SK-N-SH (cell line): ENCODE measurements around the gene CYP27A1. TPM values are rescaled to one million over a fixed set of nuclear protein-coding genes. Genes with fewer than 3 reads are reported as not detected.

ENCODE experiments used
- CTCF ChIA-PET: fragments of 300-600, 350-600 bp; formaldehyde crosslinking; extraction: SDS; loops from one replicate; lab custom pipeline; 2021; lab: Yijun Ruan, JAX
- POLR2A ChIA-PET: fragments of 350-600 bp; sonication (Branson Sonifier 250); formaldehyde crosslinking; extraction: SDS; loops from one replicate; lab custom pipeline; 2020; ENCODE audit warnings: antibody characterized with exemption, inconsistent platforms; lab: Yijun Ruan, JAX
- DNase-seq: peaks from one replicate; pipeline ENCODE4 v3.0.0; 2012
- H2AFZ ChIP-seq: fragments of 200-600 bp; sonication (generic); 2 replicates; pipeline ENCODE4 v1.8.1; 2016; ENCODE audit warnings: antibody characterized with exemption, mild to moderate bottlenecking, low read depth
- H3F3A ChIP-seq: fragments of 200-600 bp; sonication (generic); replicated peaks from 2 replicates; pipeline ENCODE3; 2016; ENCODE audit warnings: antibody characterized with exemption, mild to moderate bottlenecking; ENCODE audit not compliant: insufficient read depth
- H3K27ac ChIP-seq, 2 experiments: fragments of 200-500 bp in 1 of 2; fragments of 200-600 bp in 1 of 2; sonication (Bioruptor generic) in 1 of 2; sonication (generic), shearing (Covaris generic) in 1 of 2; 2 replicates each; pipeline versions ENCODE4 v1.5.1 to v1.6.1; 2014 to 2016; ENCODE audit warnings: low read depth in 2 of 2, inconsistent platforms in 1 of 2, low read length in 1 of 2, mild to moderate bottlenecking in 1 of 2, mixed read lengths in 1 of 2
- H3K27me3 ChIP-seq: fragments of 200-600 bp; sonication (generic), shearing (Covaris generic); 2 replicates; pipeline ENCODE4 v1.6.1; 2016; ENCODE audit warnings: mixed run types; ENCODE audit not compliant: insufficient read depth
- H3K36me3 ChIP-seq, 2 experiments: fragments of 200-500 bp in 1 of 2; fragments of 200-600 bp in 1 of 2; sonication (Bioruptor generic) in 1 of 2; sonication (generic) in 1 of 2; replicated peaks in 1 of 2; 2 replicates each; pipeline versions ENCODE3 to v1.5.1; 2014 to 2016; ENCODE audit warnings: low read length in 1 of 2, mild to moderate bottlenecking in 1 of 2; ENCODE audit not compliant: insufficient read depth in 2 of 2, control insufficient read depth in 1 of 2
- H3K4me1 ChIP-seq, 2 experiments: fragments of 200-500 bp in 1 of 2; fragments of 200-600 bp in 1 of 2; sonication (Bioruptor generic) in 1 of 2; sonication (generic), shearing (Covaris generic) in 1 of 2; 2 replicates each; pipeline versions ENCODE4 v1.5.1 to v1.6.1; 2014 to 2016; ENCODE audit warnings: low read depth in 1 of 2, low read length in 1 of 2, mixed run types in 1 of 2; ENCODE audit not compliant: insufficient read depth in 2 of 2, control insufficient read depth in 1 of 2
- H3K4me2 ChIP-seq: fragments of 200-600 bp; sonication (generic), shearing (Covaris generic); 2 replicates; pipeline ENCODE4 v1.6.1; 2017; ENCODE audit warnings: mixed run types
- H3K4me3 ChIP-seq, 2 experiments: fragments of 200-500 bp in 1 of 2; fragments of 200-600 bp in 1 of 2; sonication (Bioruptor generic) in 1 of 2; sonication (generic), shearing (Covaris generic) in 1 of 2; 2 replicates each; pipeline versions ENCODE4 v1.5.1 to v1.8.1; 2014 to 2016; ENCODE audit warnings: low read depth in 2 of 2, inconsistent platforms in 1 of 2, low read length in 1 of 2, mild to moderate bottlenecking in 1 of 2, mixed read lengths in 1 of 2, moderate library complexity in 1 of 2
- H3K79me2 ChIP-seq: fragments of 200-600 bp; sonication (generic); 2 replicates; pipeline ENCODE4 v1.8.1; 2017; ENCODE audit warnings: mild to moderate bottlenecking; ENCODE audit not compliant: insufficient read depth
- H3K9ac ChIP-seq: fragments of 200-600 bp; sonication (generic); 2 replicates; pipeline ENCODE4 v1.6.1; 2017; ENCODE audit warnings: mixed run types
- H3K9me2 ChIP-seq: fragments of 200-600 bp; sonication (generic); 2 replicates; pipeline ENCODE4 v1.6.1; 2017; ENCODE audit warnings: mixed run types
- H3K9me3 ChIP-seq: fragments of 200-600 bp; sonication (generic); 2 replicates; pipeline ENCODE4 v1.6.1; 2017; ENCODE audit warnings: mixed run types, mild to moderate bottlenecking, moderate library complexity
- H4K20me1 ChIP-seq: fragments of 200-600 bp; sonication (generic); 2 replicates; pipeline ENCODE4 v1.6.1; 2017; ENCODE audit warnings: mild to moderate bottlenecking, mixed run types; ENCODE audit not compliant: insufficient read depth
- CHD2 ChIP-seq: fragments of 150-350 bp; IDR thresholded peaks from 2 replicates; pipeline ENCODE4 v1.6.1; 2018; ENCODE audit warnings: low read length; ENCODE audit not compliant: partially characterized antibody
- EZH2phosphoT487 ChIP-seq: fragments of 200-600 bp; sonication (generic); IDR thresholded peaks from 2 replicates; pipeline ENCODE4 v1.6.1; 2017; ENCODE audit warnings: low read depth, mixed run types, mild to moderate bottlenecking, antibody characterized with exemption, moderate library complexity, borderline replicate concordance
- FOSL2 ChIP-seq: IDR thresholded peaks from 2 replicates; pipeline ENCODE4 v1.4.0; 2012; ENCODE audit warnings: low read depth, mild to moderate bottlenecking, moderate library complexity, borderline replicate concordance
- FOXJ3 ChIP-seq: sonication (generic); formaldehyde crosslinking; IDR thresholded peaks from 2 replicates; pipeline ENCODE4 v1.5.1; 2020; ENCODE audit warnings: mild to moderate bottlenecking, missing genetic modification reagents
- JUND ChIP-seq: IDR thresholded peaks from 2 replicates; pipeline ENCODE4 v1.4.0; 2012
- MXI1 ChIP-seq: IDR thresholded peaks from 2 replicates; pipeline ENCODE4 v1.6.1; 2012; ENCODE audit warnings: mild to moderate bottlenecking, low read depth, low read length, improper control_type of control experiment
- NRF1 ChIP-seq: IDR thresholded peaks from 2 replicates; pipeline ENCODE4 v1.6.1; 2012; ENCODE audit warnings: low read depth, mild to moderate bottlenecking, low read length
- POLR2AphosphoS5 ChIP-seq: IDR thresholded peaks from 2 replicates; pipeline ENCODE4 v1.6.1; 2012; ENCODE audit warnings: low read depth, low read length
- RAD21 ChIP-seq: IDR thresholded peaks from 2 replicates; pipeline ENCODE4 v1.6.1; 2012; ENCODE audit warnings: mild to moderate bottlenecking, low read length
- RCOR1 ChIP-seq: fragments of 150-350 bp; IDR thresholded peaks from 2 replicates; pipeline ENCODE4 v1.6.1; 2017; ENCODE audit warnings: antibody characterized with exemption, low read length
- SMC3 ChIP-seq: IDR thresholded peaks from 2 replicates; pipeline ENCODE4 v1.6.1; 2012; ENCODE audit warnings: low read depth, low read length, improper control_type of control experiment
- YY1 ChIP-seq: IDR thresholded peaks from 2 replicates; pipeline ENCODE4 v1.4.0; 2012; ENCODE audit warnings: low read depth, mild to moderate bottlenecking
- WGBS: methylation state at CpG from one replicate; pipeline ENCODE4 v1.1.6; 2017; ENCODE audit warnings: low lambda C conversion rate; 5-methylcytosine and 5-hydroxymethylcytosine counted together
- polyA plus RNA-seq, 3 experiments: library from polyadenylated mRNA; depleted of rRNA; stranded (reverse); fragments of >200 nt; gene quantifications; 2 replicates each; pipeline ENCODE4 v1.2.3, GENCODE V29; 2012
- TF ChIP-seq, protein P1 (sequence below): IDR thresholded peaks from 2 replicates; pipeline ENCODE4 v1.4.0; 2012; ENCODE audit warnings: low read depth, borderline replicate concordance
- TF ChIP-seq, protein P2 (sequence below): IDR thresholded peaks from 2 replicates; pipeline ENCODE4; 2012
- TF ChIP-seq, protein P3 (sequence below): IDR thresholded peaks from 2 replicates; pipeline ENCODE4 v1.4.0; 2012; ENCODE audit warnings: low read depth, borderline replicate concordance
- TF ChIP-seq, protein P4 (sequence below): fragments of 150-350 bp; IDR thresholded peaks from 2 replicates; pipeline ENCODE4 v1.6.1; 2016; ENCODE audit warnings: mild to moderate bottlenecking, low read depth, low read length
- TF ChIP-seq, protein P5 (sequence below): fragments of 200-600 bp; sonication (generic); IDR thresholded peaks from 2 replicates; pipeline ENCODE4 v1.6.1; 2017; ENCODE audit warnings: antibody characterized with exemption, mild to moderate bottlenecking, moderate library complexity
- TF ChIP-seq, protein P6 (sequence below): IDR thresholded peaks from 2 replicates; pipeline ENCODE4 v1.4.0; 2012; ENCODE audit warnings: low read depth

CYP27A1 gene
- polyA plus RNA-seq, 1 of the 3 experiments (the other 2 are of a cell fraction): 0.54 TPM

DNA sequence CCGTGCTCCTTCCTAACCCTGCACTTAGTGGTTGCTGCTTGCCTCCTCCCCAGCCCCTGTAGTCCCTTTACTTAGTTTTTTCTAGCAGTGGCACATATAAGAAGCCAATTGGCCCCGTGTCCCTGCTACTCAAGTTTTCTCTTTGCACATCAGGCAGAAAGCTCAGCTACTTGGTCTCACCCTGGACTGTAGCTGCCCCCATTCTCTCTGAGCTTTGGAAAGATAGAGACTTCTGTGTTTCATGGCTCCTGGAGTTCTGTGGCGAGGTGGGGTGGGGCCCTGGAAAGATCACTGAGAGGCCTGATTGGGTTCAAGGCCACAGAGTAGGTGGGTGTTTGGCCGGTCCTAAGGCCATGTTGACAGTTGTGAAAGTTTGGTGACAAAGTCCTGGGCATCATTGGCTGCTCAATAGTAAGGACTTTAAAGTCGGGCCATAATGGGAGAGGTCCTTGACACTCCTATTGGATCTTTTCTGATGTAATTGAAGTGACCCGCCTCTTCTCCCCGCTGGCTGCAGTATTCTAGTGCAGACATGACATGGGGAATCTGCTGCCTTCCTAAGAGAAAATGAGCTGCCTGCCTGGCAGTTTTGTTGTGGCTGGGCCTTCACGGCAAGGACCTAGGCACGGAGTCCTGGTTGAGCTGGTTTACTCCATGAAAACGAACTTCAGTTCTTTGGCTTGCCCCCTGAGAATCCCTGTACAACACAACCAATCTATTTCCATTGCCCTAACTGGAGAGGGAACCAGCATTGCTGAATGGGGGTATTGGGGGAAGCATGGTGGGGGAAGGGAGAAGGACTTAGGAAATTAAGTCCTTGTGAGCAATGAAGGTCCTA, 26.2 kb upstream of the CYP27A1 start:
- Histone ChIP-seq H3K36me3 (peaks cover 20 to 50% of the 10 kb centered on the region in 2 experiments), H3K4me3 (no peak overlapping the region), H3K4me2 (no peak overlapping the region), H3K27me3 (no peaks in the 10 kb centered on the region), H3K9ac (no peak overlapping the region), H3K79me2 (no peaks in the 10 kb centered on the region), H4K20me1 (no peaks in the 10 kb centered on the region), H3K27ac (no peak overlapping the region), H3K9me2 (no peaks in the 10 kb centered on the region), H3K4me1 (no peaks in the 10 kb centered on the region), H2AFZ (no peak overlapping the region), H3K9me3 (no peaks in the 10 kb centered on the region), H3F3A (no peaks in the 10 kb centered on the region)
- ChIA-PET CTCF (no interaction called here), POLR2A (no interaction called here)
- 96% methylated on average over 10 of the region's 10 CpGs for WGBS
- TF ChIP-seq FOSL2 (no peak), MXI1 (no peak), FOXJ3 (CRISPR knock-in tag) (no peak), JUND (no peak), YY1 (no peak), EZH2phosphoT487 (no peak), POLR2AphosphoS5 (no peak), SMC3 (no peak), RCOR1 (no peak), RAD21 (no peak), NRF1 (no peak), CHD2 (no peak)
- TF ChIP-seq, protein P1, sequence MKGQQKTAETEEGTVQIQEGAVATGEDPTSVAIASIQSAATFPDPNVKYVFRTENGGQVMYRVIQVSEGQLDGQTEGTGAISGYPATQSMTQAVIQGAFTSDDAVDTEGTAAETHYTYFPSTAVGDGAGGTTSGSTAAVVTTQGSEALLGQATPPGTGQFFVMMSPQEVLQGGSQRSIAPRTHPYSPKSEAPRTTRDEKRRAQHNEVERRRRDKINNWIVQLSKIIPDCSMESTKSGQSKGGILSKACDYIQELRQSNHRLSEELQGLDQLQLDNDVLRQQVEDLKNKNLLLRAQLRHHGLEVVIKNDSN: no peak
- TF ChIP-seq, protein P2, sequence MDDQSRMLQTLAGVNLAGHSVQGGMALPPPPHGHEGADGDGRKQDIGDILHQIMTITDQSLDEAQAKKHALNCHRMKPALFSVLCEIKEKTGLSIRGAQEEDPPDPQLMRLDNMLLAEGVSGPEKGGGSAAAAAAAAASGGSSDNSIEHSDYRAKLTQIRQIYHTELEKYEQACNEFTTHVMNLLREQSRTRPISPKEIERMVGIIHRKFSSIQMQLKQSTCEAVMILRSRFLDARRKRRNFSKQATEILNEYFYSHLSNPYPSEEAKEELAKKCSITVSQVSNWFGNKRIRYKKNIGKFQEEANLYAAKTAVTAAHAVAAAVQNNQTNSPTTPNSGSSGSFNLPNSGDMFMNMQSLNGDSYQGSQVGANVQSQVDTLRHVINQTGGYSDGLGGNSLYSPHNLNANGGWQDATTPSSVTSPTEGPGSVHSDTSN: no peak
- TF ChIP-seq, protein P3, sequence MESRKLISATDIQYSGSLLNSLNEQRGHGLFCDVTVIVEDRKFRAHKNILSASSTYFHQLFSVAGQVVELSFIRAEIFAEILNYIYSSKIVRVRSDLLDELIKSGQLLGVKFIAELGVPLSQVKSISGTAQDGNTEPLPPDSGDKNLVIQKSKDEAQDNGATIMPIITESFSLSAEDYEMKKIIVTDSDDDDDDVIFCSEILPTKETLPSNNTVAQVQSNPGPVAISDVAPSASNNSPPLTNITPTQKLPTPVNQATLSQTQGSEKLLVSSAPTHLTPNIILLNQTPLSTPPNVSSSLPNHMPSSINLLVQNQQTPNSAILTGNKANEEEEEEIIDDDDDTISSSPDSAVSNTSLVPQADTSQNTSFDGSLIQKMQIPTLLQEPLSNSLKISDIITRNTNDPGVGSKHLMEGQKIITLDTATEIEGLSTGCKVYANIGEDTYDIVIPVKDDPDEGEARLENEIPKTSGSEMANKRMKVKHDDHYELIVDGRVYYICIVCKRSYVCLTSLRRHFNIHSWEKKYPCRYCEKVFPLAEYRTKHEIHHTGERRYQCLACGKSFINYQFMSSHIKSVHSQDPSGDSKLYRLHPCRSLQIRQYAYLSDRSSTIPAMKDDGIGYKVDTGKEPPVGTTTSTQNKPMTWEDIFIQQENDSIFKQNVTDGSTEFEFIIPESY: no peak
- TF ChIP-seq, protein P4, sequence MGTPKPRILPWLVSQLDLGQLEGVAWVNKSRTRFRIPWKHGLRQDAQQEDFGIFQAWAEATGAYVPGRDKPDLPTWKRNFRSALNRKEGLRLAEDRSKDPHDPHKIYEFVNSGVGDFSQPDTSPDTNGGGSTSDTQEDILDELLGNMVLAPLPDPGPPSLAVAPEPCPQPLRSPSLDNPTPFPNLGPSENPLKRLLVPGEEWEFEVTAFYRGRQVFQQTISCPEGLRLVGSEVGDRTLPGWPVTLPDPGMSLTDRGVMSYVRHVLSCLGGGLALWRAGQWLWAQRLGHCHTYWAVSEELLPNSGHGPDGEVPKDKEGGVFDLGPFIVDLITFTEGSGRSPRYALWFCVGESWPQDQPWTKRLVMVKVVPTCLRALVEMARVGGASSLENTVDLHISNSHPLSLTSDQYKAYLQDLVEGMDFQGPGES: no peak
- TF ChIP-seq, protein P5, sequence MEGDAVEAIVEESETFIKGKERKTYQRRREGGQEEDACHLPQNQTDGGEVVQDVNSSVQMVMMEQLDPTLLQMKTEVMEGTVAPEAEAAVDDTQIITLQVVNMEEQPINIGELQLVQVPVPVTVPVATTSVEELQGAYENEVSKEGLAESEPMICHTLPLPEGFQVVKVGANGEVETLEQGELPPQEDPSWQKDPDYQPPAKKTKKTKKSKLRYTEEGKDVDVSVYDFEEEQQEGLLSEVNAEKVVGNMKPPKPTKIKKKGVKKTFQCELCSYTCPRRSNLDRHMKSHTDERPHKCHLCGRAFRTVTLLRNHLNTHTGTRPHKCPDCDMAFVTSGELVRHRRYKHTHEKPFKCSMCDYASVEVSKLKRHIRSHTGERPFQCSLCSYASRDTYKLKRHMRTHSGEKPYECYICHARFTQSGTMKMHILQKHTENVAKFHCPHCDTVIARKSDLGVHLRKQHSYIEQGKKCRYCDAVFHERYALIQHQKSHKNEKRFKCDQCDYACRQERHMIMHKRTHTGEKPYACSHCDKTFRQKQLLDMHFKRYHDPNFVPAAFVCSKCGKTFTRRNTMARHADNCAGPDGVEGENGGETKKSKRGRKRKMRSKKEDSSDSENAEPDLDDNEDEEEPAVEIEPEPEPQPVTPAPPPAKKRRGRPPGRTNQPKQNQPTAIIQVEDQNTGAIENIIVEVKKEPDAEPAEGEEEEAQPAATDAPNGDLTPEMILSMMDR: no peak
- TF ChIP-seq, protein P6, sequence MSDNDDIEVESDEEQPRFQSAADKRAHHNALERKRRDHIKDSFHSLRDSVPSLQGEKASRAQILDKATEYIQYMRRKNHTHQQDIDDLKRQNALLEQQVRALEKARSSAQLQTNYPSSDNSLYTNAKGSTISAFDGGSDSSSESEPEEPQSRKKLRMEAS: no peak
- no peak for DNase-seq
